Measurements from ENCODE around the gene MAP3K14.
A peak's percentile ranks its signal among the peaks of the same experiment; 100 is the strongest.

MAP3K14 gene

GRCh38 chr17:45338996-45339535 lies 22.2 kb upstream of the MAP3K14 start:
- no peak for DNase-seq

- DNase-seq, result no peak
Measured at GRCh38 chr17:45338023-45338781, 21.4 kb upstream of the MAP3K14 start.

- DNase-seq, result no peak
Measured at GRCh38 chr17:45336390-45337182, 19.8 kb upstream of the MAP3K14 start.

DNA sequence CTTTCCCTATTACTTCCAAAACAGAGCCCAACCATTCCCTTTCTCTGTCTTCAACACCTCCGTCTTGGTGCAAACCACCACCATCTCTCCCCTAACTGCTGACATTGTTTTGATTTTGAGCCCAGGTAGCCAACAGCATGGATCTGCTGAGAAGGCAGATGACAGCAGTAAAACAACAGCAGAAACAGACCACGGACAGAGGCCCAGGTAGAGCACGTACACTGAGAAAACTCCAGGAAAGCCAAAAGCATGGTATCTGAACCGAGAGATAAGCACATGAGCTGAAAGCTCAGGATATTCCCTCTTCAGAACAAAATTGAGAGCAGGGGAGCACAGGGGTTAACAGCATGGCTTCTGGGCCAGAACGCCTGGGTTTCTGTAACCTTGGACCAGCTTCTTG lies 18.9 kb upstream of the MAP3K14 start:
- DNase-seq, result no peak

- DNase-seq, result no peak
Measured at GRCh38 chr17:45334701-45335677, 18.2 kb upstream of the MAP3K14 start.

- DNase-seq, result no peak
Measured at GRCh38 chr17:45334231-45334630, 17.4 kb upstream of the MAP3K14 start.

DNA sequence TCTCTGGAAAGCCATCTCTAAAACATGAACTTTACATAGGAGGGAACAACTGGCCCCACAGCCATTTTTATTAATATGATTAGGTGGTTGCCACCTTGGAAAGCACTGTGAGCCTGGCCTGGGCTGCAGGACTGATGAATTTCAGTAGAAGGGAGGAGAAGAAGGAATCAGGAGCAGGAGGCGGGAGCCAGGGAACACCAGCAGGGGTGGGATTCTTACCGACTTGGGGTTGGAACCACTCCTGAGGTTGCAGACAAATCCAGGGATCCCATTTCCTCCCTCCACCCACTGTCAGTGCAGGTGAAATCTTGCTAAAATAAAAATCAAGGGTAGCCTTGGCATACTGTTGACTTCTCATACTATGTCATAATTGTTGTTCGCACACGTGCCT lies 16.9 kb upstream of the MAP3K14 start:
- DNase-seq, result no peak

GRCh38 chr17:45332989-45333701 lies 16.3 kb upstream of the MAP3K14 start:
- peak; percentile 67 for DNase-seq

DNA sequence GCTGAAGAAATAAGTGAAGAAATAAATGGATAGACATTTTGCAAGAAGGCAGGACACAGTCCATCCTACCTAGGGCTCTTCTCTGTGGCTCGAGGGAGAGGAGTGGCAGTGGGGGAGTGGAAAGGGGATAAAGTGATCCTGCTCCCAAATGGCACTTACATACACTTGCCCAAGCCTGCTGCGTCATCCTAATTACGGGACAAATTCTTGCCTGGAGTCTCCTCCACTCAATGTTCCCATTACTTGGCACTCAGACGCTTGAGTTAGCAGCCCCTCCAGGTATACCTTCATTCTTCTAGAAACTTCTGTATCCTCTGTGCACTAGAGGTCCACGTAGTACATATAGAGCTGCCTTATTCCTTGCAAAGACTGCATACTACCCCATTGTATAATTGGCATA lies 15.7 kb upstream of the MAP3K14 start:
- no peak for DNase-seq

- no peak for DNase-seq
Measured at GRCh38 chr17:45326626-45327025, 9.8 kb upstream of the MAP3K14 start.

- no peak for DNase-seq
Measured at GRCh38 chr17:45325810-45326209, 9.0 kb upstream of the MAP3K14 start.

GRCh38 chr17:45324336-45324735 lies 7.5 kb upstream of the MAP3K14 start:
- DNase-seq, result no peak

DNA sequence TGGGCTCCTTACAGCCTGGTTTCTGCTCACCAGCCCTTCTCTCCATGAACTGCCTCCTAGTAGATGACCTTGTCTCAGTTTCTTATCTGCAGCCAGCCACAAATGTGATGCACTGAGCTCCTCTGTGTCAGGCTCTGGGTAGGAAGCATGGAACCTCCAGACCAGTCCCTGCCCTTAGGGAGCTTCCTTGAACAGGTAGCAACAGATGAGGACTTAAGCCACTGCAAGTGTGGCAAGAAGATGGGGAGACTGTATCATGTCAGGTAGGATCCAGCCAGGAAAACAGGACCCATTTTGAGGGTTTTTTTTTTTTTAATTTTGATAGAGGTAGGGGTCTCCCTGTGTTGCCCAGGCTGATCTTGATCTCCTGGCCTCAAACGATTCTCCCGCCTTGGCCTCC lies 5.3 kb upstream of the MAP3K14 start:
- DNase-seq, result no peak

DNA sequence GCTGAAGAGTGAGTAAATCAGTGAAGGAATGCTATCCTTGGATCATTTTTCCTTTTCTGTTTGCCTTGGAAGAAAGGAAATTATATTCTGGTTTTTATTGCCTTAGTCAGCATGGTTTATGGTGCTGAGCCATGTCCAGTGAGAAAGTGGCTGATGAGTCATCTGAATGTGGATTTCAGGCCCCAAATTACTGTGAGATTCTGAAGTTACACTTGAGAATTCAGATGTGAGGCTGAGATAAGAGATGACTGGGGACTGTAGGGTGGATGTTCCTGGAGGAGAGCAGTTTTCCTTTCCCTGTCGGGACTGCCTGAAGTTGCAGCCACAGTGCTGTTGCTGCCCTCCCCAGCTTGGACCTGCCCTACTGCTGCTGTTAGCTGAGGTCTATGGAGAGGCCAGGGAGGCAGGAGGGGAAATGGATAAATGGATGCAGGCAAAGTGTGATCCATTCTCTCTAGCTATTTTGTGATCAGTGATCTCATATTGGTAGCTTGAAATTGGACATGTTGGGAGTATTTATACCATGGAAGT lies 4.2 kb upstream of the MAP3K14 start:
- DNase-seq, result no peak

GRCh38 chr17:45320349-45320930 lies 3.6 kb upstream of the MAP3K14 start:
- DNase-seq, result no peak

- no peak for DNase-seq
Measured at GRCh38 chr17:45319239-45319703, 2.5 kb upstream of the MAP3K14 start.

DNA sequence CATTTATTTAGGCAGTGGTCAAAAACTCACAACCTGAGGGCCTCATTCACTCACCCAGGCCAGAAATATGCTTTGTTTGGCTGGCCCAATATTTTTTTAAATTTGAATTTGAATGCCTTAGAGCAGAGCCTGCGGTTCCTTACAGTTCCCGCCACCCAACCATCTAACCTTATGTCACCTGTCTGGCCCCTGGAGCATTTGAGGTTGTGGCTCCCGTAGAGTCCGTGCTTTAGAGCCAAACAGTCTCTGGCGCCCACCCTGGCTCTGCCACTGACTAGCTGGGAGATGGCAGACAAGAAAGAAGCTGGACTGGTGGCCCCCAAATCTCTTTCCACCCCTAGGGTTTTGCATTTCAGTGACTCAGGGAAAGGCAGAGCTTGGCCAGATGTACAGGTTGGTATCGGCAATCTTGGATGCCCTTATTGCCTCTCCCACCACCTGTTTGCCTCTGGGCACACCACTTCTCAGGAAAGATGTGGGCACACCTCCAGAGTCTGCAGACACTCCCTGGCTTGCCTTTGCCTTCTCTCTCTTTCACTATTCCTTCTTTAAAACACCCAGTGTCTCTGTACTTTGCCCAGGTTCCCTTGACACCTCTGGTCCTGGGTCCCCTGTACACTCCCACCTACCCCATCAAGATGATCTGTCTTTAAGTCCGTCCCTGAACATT lies 1.9 kb upstream of the MAP3K14 start:
- no peak for DNase-seq

DNA sequence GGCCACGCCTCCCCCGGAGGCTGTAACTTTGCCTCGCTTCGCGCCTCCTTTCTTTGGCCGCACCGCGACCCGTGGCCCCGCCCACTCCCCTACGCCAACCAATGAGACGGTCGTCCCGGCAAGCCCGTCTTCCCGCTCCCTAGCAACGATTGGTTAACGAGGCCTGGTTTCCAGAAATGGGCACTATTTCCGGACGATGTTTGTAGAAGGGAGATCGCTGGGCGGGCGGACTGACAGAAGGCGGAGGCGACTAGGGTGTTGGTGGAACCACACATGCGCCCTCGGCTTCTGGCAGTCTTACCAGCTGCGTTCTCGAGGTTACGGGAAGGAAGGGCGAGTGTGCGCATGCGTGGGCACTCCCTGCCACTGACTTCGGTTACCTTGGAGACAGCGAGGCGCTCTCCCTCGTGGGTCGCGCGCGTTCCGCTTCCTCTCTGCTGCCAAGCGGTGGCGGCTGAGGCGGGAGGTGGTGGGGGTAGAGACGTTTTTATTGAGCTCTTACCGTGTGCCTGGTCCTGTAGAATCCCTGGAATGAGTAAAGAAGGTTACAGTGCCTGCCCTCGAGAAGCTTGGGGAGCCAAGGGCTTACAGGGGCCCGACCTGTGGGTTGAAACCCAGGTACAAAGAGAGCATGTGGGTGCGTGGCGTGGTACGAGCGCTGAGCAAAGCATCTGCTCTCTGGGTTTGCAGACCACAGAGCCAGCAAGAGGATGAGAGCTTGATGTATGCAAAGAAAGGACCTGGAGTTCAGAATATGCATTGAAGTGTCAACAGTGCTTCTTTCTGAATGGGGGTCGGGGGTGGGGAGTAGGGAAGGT lies 500 bp upstream of the MAP3K14 start:
- DNase-seq, result peak; percentile 100

DNA sequence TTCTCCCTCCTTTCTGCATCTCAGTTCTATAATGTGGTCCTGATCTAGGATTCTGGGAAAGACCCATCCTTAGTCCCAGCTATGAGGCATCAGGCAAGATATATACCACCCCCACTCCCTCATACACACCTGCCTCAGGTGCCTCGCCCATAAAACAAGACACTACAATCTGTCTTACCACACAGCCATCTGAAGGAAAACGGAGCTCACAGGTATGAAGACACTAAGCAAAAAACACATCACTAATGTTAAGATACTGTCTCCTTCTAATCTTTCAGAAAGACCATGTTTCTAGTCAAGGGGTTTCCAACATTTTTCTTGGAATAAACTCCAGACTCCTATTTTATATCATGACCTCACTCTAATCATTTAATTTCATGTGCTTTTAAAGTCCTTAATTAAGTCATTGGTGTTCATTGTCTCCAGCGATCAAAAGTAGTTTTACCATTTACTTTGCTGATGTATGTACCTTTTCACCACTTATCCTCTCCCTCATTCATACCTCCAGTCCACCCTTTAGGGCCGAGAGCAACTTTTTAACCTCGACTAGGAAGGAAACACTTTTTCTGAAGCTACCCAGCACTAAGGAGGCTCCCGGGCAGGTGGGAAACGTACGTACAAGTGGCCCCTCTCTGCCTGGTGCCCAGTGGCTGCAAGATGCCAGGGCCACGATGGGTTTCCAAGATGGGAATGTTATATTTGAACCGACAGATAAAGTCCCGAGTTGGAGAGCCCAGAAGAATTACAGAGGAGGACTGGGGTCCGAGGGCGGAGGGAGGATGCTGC lies 979 bp downstream of the MAP3K14 start:
- DNase-seq, result no peak
